Ishikawa (cell line): Measurements from ENCODE around the gene OAS3.

Experiments
- EGR1 ChIP-seq: IDR thresholded peaks from 2 replicates; pipeline ENCODE4 v1.6.1; 2012
- EP300 ChIP-seq: IDR thresholded peaks from 2 replicates; pipeline ENCODE4 v1.6.1; 2012; ENCODE audit warnings: borderline replicate concordance
- FOXM1 ChIP-seq: IDR thresholded peaks from 2 replicates; pipeline ENCODE4 v1.6.1; 2012; ENCODE audit warnings: low read depth, borderline replicate concordance
- TCF12 ChIP-seq: IDR thresholded peaks from 2 replicates; pipeline ENCODE4 v1.6.1; 2012; ENCODE audit warnings: low read depth
- TEAD4 ChIP-seq: IDR thresholded peaks from 2 replicates; pipeline ENCODE4 v1.6.1; 2012
- YY1 ChIP-seq: IDR thresholded peaks from 2 replicates; pipeline ENCODE4 v1.6.1; 2012; ENCODE audit warnings: low read depth
- ZBTB7A ChIP-seq: IDR thresholded peaks from 2 replicates; pipeline ENCODE4 v1.6.1; 2012; ENCODE audit warnings: low read depth

GRCh38 chr12:112938751-112939150, 477 bp downstream of the OAS3 start:
- TF ChIP-seq TCF12 (no peak), EGR1 (no peak), YY1 (no peak), EP300 (no peak), TEAD4 (no peak), FOXM1 (no peak), ZBTB7A (no peak)
